VCaP (cell line): Measurements from ENCODE around the gene STUM.
A peak's percentile ranks its signal among the peaks of the same experiment; 100 is the strongest.
"Not testable (repeated sequence)": the region's sequence is repeated elsewhere in the genome, so short reads cannot be mapped to it uniquely, and the experiment has no call there.

Experiments used
- H3K27ac ChIP-seq: fragments of 450-650 bp; 2 replicates; pipeline ENCODE4 v1.5.1; 2017
- TF ChIP-seq, protein P1 (sequence below): fragments of 450-650 bp; conservative IDR thresholded peaks from 2 replicates; pipeline ENCODE4 v1.5.1; 2017; ENCODE audit warnings: mild to moderate bottlenecking, moderate library complexity

STUM gene, protein sequence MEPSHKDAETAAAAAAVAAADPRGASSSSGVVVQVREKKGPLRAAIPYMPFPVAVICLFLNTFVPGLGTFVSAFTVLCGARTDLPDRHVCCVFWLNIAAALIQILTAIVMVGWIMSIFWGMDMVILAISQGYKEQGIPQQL

GRCh38 chr1:226548256-226549093, at the start of gene STUM:
STUM (plus strand) TSS chr1:226548764; CDS start chr1:226548905, 141 bp downstream.
- TF ChIP-seq, protein P1, sequence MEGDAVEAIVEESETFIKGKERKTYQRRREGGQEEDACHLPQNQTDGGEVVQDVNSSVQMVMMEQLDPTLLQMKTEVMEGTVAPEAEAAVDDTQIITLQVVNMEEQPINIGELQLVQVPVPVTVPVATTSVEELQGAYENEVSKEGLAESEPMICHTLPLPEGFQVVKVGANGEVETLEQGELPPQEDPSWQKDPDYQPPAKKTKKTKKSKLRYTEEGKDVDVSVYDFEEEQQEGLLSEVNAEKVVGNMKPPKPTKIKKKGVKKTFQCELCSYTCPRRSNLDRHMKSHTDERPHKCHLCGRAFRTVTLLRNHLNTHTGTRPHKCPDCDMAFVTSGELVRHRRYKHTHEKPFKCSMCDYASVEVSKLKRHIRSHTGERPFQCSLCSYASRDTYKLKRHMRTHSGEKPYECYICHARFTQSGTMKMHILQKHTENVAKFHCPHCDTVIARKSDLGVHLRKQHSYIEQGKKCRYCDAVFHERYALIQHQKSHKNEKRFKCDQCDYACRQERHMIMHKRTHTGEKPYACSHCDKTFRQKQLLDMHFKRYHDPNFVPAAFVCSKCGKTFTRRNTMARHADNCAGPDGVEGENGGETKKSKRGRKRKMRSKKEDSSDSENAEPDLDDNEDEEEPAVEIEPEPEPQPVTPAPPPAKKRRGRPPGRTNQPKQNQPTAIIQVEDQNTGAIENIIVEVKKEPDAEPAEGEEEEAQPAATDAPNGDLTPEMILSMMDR: no peak
- peak within 1 kb of the TSS; percentile 61; the same call in 1 of the 2 replicates for H3K27ac ChIP-seq

GRCh38 chr1:226499699-226500098, 48.9 kb upstream of the STUM start:
- H3K27ac ChIP-seq: not testable (repeated sequence)

GRCh38 chr1:226506021-226506420, 42.5 kb upstream of the STUM start:
- no peak overlapping the region for H3K27ac ChIP-seq
- TF ChIP-seq, protein P1: no peak

DNA sequence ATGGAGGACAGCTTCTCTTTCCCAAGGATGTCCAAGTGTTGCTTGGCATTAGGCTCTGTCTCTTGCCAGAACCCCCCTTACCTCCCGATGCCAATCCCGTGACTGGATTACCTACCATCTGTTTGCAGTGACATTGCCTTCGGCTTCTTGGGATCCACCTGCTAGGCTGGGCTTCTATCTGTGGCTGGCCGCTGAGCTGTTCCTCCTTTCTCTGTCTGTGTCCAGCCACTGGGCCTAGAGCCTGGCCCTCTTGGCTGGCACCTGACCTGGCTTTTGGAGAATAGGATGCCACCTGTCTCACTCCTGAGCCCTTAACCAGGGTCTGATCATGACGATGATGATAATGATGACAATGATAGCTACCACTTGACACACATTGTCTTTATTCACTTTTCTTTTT, 41.6 kb upstream of the STUM start:
- no peak overlapping the region for H3K27ac ChIP-seq
- TF ChIP-seq, protein P1: no peak

GRCh38 chr1:226510453-226510852, 38.1 kb upstream of the STUM start:
- TF ChIP-seq, protein P1: no peak

DNA sequence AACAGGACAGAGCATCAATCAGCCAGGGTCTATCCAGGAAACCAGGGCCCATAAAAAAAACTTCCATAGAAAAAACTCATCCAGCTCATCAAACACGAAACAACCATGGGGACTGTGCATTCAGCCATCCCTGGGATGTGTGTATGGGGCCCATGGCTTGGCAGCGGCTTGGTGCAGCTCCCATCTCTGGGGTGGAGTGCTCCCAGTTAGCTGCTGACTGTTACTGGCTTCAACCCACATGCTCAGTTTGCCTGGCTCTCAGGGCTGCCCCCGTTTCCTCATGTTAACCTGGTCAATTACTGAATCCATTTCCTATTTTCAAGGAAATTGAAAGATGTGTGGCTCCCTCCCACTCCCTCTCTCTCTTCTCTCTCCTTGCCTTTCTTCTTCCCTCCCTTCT, 37.3 kb upstream of the STUM start:
- TF ChIP-seq, protein P1: no peak
- H3K27ac ChIP-seq: no peak overlapping the region

More at GRCh38 chr1:226510453-226510852, 38.1 kb upstream of the STUM start:
- no peak overlapping the region for H3K27ac ChIP-seq

DNA sequence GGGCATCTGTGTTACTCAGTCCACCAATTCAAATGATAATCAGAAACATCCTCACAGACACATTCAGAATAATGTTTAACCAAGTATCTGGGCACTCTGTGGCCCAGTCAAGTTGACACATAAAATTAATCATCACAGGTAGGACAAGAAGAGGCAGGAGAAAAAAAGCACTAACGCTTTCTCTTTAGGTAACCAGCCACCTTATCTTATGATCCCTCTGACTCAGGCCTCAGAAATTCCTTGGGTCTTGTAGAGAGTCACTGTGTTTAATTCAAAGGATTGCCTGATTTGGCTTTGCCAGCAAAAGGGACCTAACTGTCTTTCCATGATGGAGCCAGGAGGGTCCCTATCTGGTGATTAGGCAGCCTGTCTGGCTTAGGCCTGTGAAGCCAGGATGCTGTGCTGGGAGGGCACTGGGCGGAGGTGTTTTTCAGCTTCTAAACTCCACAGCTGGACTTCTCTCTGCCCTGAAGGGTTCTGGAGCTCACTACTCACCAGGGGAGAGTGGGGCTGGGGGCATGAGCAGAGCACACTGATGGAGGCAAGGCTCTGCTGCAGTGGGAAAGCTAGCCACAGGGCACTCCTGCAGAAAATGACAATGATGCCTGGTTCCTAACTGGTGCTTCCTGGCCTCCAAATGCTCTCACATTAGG, 36.4 kb upstream of the STUM start:
- TF ChIP-seq, protein P1: no peak
- H3K27ac ChIP-seq: no peak overlapping the region
